GM12878 (cell line): ENCODE results near the gene SPAG6. TPM values are rescaled to one million over a fixed set of nuclear protein-coding genes. Genes with fewer than 3 reads are reported as not detected.

Experiments
- ATAC-seq: fragments of 200-7000 bp; cut with Tn5 transposase; 3 replicates; pipeline ENCODE4 v1.9.1; 2020; ENCODE audit warnings: mild to moderate bottlenecking, moderate library complexity
- BruUV-seq: library from RNA; stranded (reverse); fragments of 400-500 nt; replicated peaks from 2 replicates; lab custom pipeline; 2021; lab: Mats Ljungman, UMichigan
- CTCF ChIA-PET: fragments of 300-600 bp; sonication (Branson Sonifier 250); formaldehyde crosslinking; extraction: SDS; loops from one replicate; lab custom pipeline; 2021; ENCODE audit warnings: inconsistent platforms; lab: Yijun Ruan, JAX
- POLR2A ChIA-PET: fragments of 350-600 bp; formaldehyde crosslinking; extraction: SDS; loops from one replicate; lab custom pipeline; 2021; ENCODE audit warnings: inconsistent platforms; lab: Charles Lee
- RAD21 ChIA-PET: fragments of 300-600 bp; sonication (Branson Sonifier 250); formaldehyde crosslinking; loops from one replicate; lab custom pipeline; 2023; ENCODE audit warnings: antibody characterized with exemption; ENCODE audit not compliant: unreplicated experiment; lab: Charles Lee
- SMC1A ChIA-PET: fragments of 300-600 bp; sonication (Branson Sonifier 250); formaldehyde crosslinking; loops from one replicate; lab custom pipeline; 2023; ENCODE audit not compliant: unreplicated experiment, uncharacterized antibody; lab: Charles Lee
- DNase-seq: peaks from one replicate; pipeline ENCODE4 v3.0.0-alpha.2; 2011; ENCODE audit warnings: low read depth, low spot score
- FAIRE-seq: peaks from 3 replicates; lab custom pipeline; 2011; peaks lifted over from hg19 to GRCh38; lab: Jason Lieb, UNC
- H2AFZ ChIP-seq: 2 replicates; pipeline ENCODE4 v1.6.0; 2011; ENCODE audit warnings: low read depth, low read length, control low read depth; ENCODE audit not compliant: control insufficient read depth
- H3K27ac ChIP-seq: 2 replicates; pipeline ENCODE4 v1.5.1; 2011; ENCODE audit warnings: control low read depth; ENCODE audit not compliant: control insufficient read depth, insufficient read depth
- H3K27me3 ChIP-seq, 2 experiments: replicated peaks in 1 of 2; 2 replicates each; pipeline versions ENCODE4 v1.6.0 to v1.6.1; 2011; ENCODE audit warnings: low read length in 1 of 2; ENCODE audit not compliant: control insufficient read depth in 2 of 2, insufficient read depth in 2 of 2
- H3K36me3 ChIP-seq, 2 experiments: 2 replicates each; pipeline ENCODE4 v1.5.1; 2011; ENCODE audit warnings: low read length in 1 of 2; ENCODE audit not compliant: control insufficient read depth in 2 of 2, insufficient read depth in 2 of 2
- H3K4me1 ChIP-seq: 2 replicates; pipeline ENCODE4 v1.6.1; 2011; ENCODE audit warnings: mild to moderate bottlenecking, low read length, moderate library complexity, mixed read lengths; ENCODE audit not compliant: control insufficient read depth, insufficient read depth
- H3K4me2 ChIP-seq: 2 replicates; pipeline ENCODE4 v1.6.0; 2011; ENCODE audit warnings: control low read depth; ENCODE audit not compliant: control insufficient read depth, insufficient read depth
- H3K4me3 ChIP-seq: fragments of 200-600 bp; sonication (generic); 2 replicates; pipeline ENCODE4 v1.5.1; 2016
- H3K79me2 ChIP-seq: 2 replicates; pipeline ENCODE4 v1.6.0; 2011; ENCODE audit warnings: low read length; ENCODE audit not compliant: control insufficient read depth, insufficient read depth
- H3K9ac ChIP-seq: 2 replicates; pipeline ENCODE4 v1.8.0; 2011; ENCODE audit warnings: low read length, control low read depth, mixed read lengths; ENCODE audit not compliant: control insufficient read depth, insufficient read depth
- H3K9me3 ChIP-seq: replicated peaks from 3 replicates; pipeline ENCODE4 v1.5.1; 2011; ENCODE audit warnings: mild to moderate bottlenecking, low read length; ENCODE audit not compliant: control insufficient read depth, insufficient read depth
- H4K20me1 ChIP-seq: 2 replicates; pipeline ENCODE4 v1.6.0; 2011; ENCODE audit not compliant: control insufficient read depth, insufficient read depth
- ATF2 ChIP-seq: IDR thresholded peaks from 2 replicates; pipeline ENCODE4 v1.6.1; 2012; ENCODE audit warnings: low read length, inconsistent platforms
- CTCF ChIP-seq, 3 experiments: IDR thresholded peaks in 2 of 3; conservative IDR thresholded peaks in 1 of 3; 2 replicates each; pipeline ENCODE4 v1.5.1; 2011; ENCODE audit warnings: low read depth in 3 of 3, low read length in 3 of 3, mild to moderate bottlenecking in 3 of 3, control low read depth in 2 of 3, moderate library complexity in 2 of 3, inconsistent platforms in 1 of 3, mixed read lengths in 1 of 3; ENCODE audit not compliant: control insufficient read depth in 2 of 3, insufficient read depth in 1 of 3; ENCODE audit errors: extremely low read depth in 1 of 3
- E2F8 ChIP-seq: fragments of 450-650 bp; IDR thresholded peaks from 2 replicates; pipeline ENCODE4 v1.6.1; 2018; ENCODE audit warnings: mild to moderate bottlenecking, low read depth, moderate library complexity; ENCODE audit not compliant: partially characterized antibody
- IKZF1 ChIP-seq: fragments of 450-650 bp; conservative IDR thresholded peaks from 2 replicates; pipeline ENCODE4 v1.6.1; 2017; ENCODE audit warnings: antibody characterized with exemption, mild to moderate bottlenecking
- RAD51 ChIP-seq: fragments of 450-650 bp; IDR thresholded peaks from 2 replicates; pipeline ENCODE4 v1.6.1; 2016; ENCODE audit warnings: moderate library complexity, mild to moderate bottlenecking, inconsistent platforms
- TAF1 ChIP-seq: IDR thresholded peaks from 2 replicates; pipeline ENCODE4 v1.6.1; 2011; ENCODE audit warnings: mild to moderate bottlenecking, low read depth, low read length, borderline replicate concordance
- YY1 ChIP-seq: IDR thresholded peaks from 2 replicates; pipeline ENCODE4 v1.6.1; 2011; ENCODE audit warnings: low read depth, mild to moderate bottlenecking, low read length
- ZNF24 ChIP-seq: fragments of 450-650 bp; IDR thresholded peaks from 2 replicates; pipeline ENCODE4 v1.6.1; 2017; ENCODE audit warnings: antibody characterized with exemption, mild to moderate bottlenecking
- ZZZ3 ChIP-seq: IDR thresholded peaks from 2 replicates; pipeline ENCODE4 v1.6.1; 2011; ENCODE audit warnings: low read depth; ENCODE audit not compliant: control insufficient read depth, insufficient read length
- WGBS: methylation state at CpG from one replicate; pipeline ENCODE4 v1.1.6; 2016; ENCODE audit warnings: low lambda C conversion rate; ENCODE audit not compliant: insufficient replicate concordance, insufficient coverage; ENCODE audit errors: missing lambda C conversion rate; 5-methylcytosine and 5-hydroxymethylcytosine counted together
- in situ Hi-C: fragments of 300-500 bp; cut with MboI; formaldehyde crosslinking; loops from 9 replicates; pipeline ENCODE4 v1.14.3; 2018; ENCODE audit warnings: mixed read lengths
- intact Hi-C: fragments of 100-400 bp; cut with micrococcal nuclease; formaldehyde crosslinking; loops from one replicate; pipeline ENCODE4 v1.14.2; 2022; ENCODE audit not compliant: unreplicated experiment
- polyA plus RNA-seq, 11 experiments: library from polyadenylated mRNA; depleted of rRNA in 4 of 11; unstranded in 6 of 11; stranded (reverse) in 5 of 11; fragments of >200 nt; fragmentation: Nextera tagmentation in 4 of 11; fragmentation: Illumina TruSeq in 1 of 11; extraction: Ambion mirVana in 4 of 11; extraction: Trizol in 1 of 11; gene quantifications; 1 replicate in 1 of 11; 2 replicates in 10 of 11; pipeline versions ENCODE4 v1.2.1 to v1.2.3, GENCODE V29; 2011 to 2016; ENCODE audit warnings: inconsistent platforms in 2 of 11, missing spikeins in 2 of 11, low read depth in 1 of 11
- total RNA-seq, 4 experiments: library from RNA; depleted of rRNA in 3 of 4; stranded (reverse); fragments of >200 nt in 3 of 4; fragmentation: Illumina TruSeq in 1 of 4; extraction: Trizol in 1 of 4; gene quantifications; 2 replicates each; pipeline versions ENCODE4 v1.2.1 to v1.2.3, GENCODE V29; 2013 to 2021

SPAG6 gene
- total and polyA plus RNA-seq, 10 of the 15 experiments (the other 5 are each of a cell fraction or from before 2014, with no cell fraction given) = 0.13 to 0.99 (median 0.40) TPM; not detected in 1

- intact Hi-C loops = no loop called here
- SMC1A ChIA-PET = no interaction called here
- WGBS = 58% methylated on average over 5 of the region's 5 CpGs
- no peak overlapping the region for H3K9ac ChIP-seq
- POLR2A ChIA-PET = interaction anchor here (1.0 kb wide), 1 partner anchor 16 kb away, joined by 4 read pairs; no protein-coding TSS in a partner anchor
- DNase-seq (no peak), FAIRE-seq (no peak)
- no peaks in the 10 kb centered on the region for H3K36me3 ChIP-seq
- RAD21 ChIA-PET = interaction anchor here (0.5 kb wide), 1 partner anchor 18 kb away, joined by 3 read pairs; no protein-coding TSS in a partner anchor
- H3K27ac ChIP-seq = no peak overlapping the region
- in situ Hi-C loops = no loop called here
- peak overlapping the region; percentile 64 for H2AFZ ChIP-seq
- CTCF ChIA-PET = no interaction called here
- 0 out of 2 replicates have a peak, but pooled peaks have one; percentile 16 for TF ChIP-seq IKZF1
- peak; percentile 69 for TF ChIP-seq YY1
- no peak for TF ChIP-seq RAD51
- 0 out of 2 replicates have a peak, but pooled peaks have one; percentile 15 for TF ChIP-seq TAF1
- TF ChIP-seq, all 136 proteins: peak for 3
- Histone ChIP-seq H3K4me2 (no peak overlapping the region), H3K9me3 (no peaks in the 10 kb centered on the region; the same call in 2 of the 3 replicates), H3K27me3 (no peaks in the 10 kb centered on the region), H3K4me3 (no peak overlapping the region), H3K79me2 (no peaks in the 10 kb centered on the region), H3K4me1 (peaks cover 9% of the 10 kb centered on the region), H4K20me1 (no peaks in the 10 kb centered on the region)
- no TSS peak for BruUV-seq
- ATAC-seq = peak; percentile 79
These were observed 119.8 kb downstream of the SPAG6 start for GRCh38 chr10:22464966-22465629.

GRCh38 chr10:22466763-22467334 lies 121.6 kb downstream of the SPAG6 start:
- peaks cover 9% of the 10 kb centered on the region for H3K4me1 ChIP-seq
- H3K9ac ChIP-seq = no peak overlapping the region
- no peak overlapping the region for H3K27ac ChIP-seq
- no peak for DNase-seq
- ChIA-PET POLR2A (no interaction called here), CTCF (no interaction called here), RAD21 (no interaction called here), SMC1A (no interaction called here)
- 44% methylated on average over 3 of the region's 3 CpGs for WGBS
- no peak overlapping the region for H3K4me2 ChIP-seq
- BruUV-seq = no TSS peak
- no peaks in the 10 kb centered on the region for H3K79me2 ChIP-seq
- no peaks in the 10 kb centered on the region for H4K20me1 ChIP-seq
- H3K9me3 ChIP-seq = no peaks in the 10 kb centered on the region
- no peak overlapping the region for H2AFZ ChIP-seq
- no peak for FAIRE-seq
- intact Hi-C loops = no loop called here
- in situ Hi-C loops = no loop called here
- no peaks in the 10 kb centered on the region; a peak in 2 of 4 replicates for H3K27me3 ChIP-seq
- no peaks in the 10 kb centered on the region for H3K36me3 ChIP-seq
- no peak overlapping the region for H3K4me3 ChIP-seq
- no peak for ATAC-seq
- TF ChIP-seq E2F8 (no peak), ATF2 (peak; percentile 55; the same call in 1 of the 2 replicates), RAD51 (no peak), CTCF (IDR thresholded peaks at IDR 0.05 in 2 of 3, conservative IDR thresholded peaks at IDR 0.05 in 1 of 3; ENCODE audit: control insufficient read depth in 2 of 3, extremely low read depth in 1 of 3, insufficient read depth in 1 of 3, low read depth in 3 of 3, low read length in 3 of 3) (no peak), ZZZ3 (no peak), ZNF24 (no peak)
